ENCODE measurements around the gene LRRC59.
A peak's percentile ranks its signal among the peaks of the same experiment; 100 is the strongest.
"Not testable (repeated sequence)": the region's sequence is repeated elsewhere in the genome, so short reads cannot be mapped to it uniquely, and the experiment has no call there.

Gene LRRC59

GRCh38 chr17:50347117-50347893, 50.0 kb downstream of the LRRC59 start:
- DNase-seq (ENCODE audit: low spot score in 2 of 2) = no peak
- in situ Hi-C loops (cut with MboI; ENCODE audit: low sequenced_read_pairs) = no loop called here
- H3K36me3 ChIP-seq (replicated peaks) = 0 out of 2 replicates have a peak, but pooled peaks cover 4% of the 10 kb centered on the region
- H3K27me3 ChIP-seq (ENCODE audit: low read depth) = no peaks in the 10 kb centered on the region
- H3K4me3 ChIP-seq = peak overlapping the region; percentile 80
- H3K4me1 ChIP-seq = peaks cover 11% of the 10 kb centered on the region
- no peaks in the 10 kb centered on the region for H3K9me3 ChIP-seq

GRCh38 chr17:50346313-50347116, 50.8 kb downstream of the LRRC59 start:
- peaks cover 11% of the 10 kb centered on the region for H3K4me1 ChIP-seq
- H3K4me3 ChIP-seq = peak overlapping the region; percentile 80
- H3K36me3 ChIP-seq (replicated peaks) = no peaks in the 10 kb centered on the region
- in situ Hi-C loops (cut with MboI; ENCODE audit: low sequenced_read_pairs) = no loop called here
- H3K27me3 ChIP-seq (ENCODE audit: low read depth) = no peaks in the 10 kb centered on the region
- 0 out of 2 replicates have a peak, but pooled peaks cover 6% of the 10 kb centered on the region for H3K9me3 ChIP-seq
- DNase-seq (ENCODE audit: low spot score in 2 of 2) = peak; percentile 28 to 72

GRCh38 chr17:50345432-50346312, 51.7 kb downstream of the LRRC59 start, which contains the start of gene XYLT2:
XYLT2 (plus strand) TSS chr17:50346126; CDS start chr17:50346141, 15 bp downstream.
- H3K9me3 ChIP-seq = 0 out of 2 replicates have a peak, but pooled peaks cover 6% of the 10 kb centered on the region
- in situ Hi-C loops (cut with MboI; ENCODE audit: low sequenced_read_pairs) = no loop called here
- no peaks in the 10 kb centered on the region for H3K36me3 ChIP-seq (replicated peaks)
- DNase-seq (ENCODE audit: low spot score in 2 of 2) = peak; percentile 59 to 91
- peaks cover 11% of the 10 kb centered on the region for H3K4me1 ChIP-seq
- H3K4me3 ChIP-seq = peak within 1 kb of the TSS; percentile 80
- H3K27me3 ChIP-seq (ENCODE audit: low read depth) = no peaks in the 10 kb centered on the region

- in situ Hi-C loops (cut with MboI; ENCODE audit: low sequenced_read_pairs) = no loop called here
- Histone ChIP-seq H3K27me3 (ENCODE audit: low read depth) (no peaks in the 10 kb centered on the region; the same call in 1 of the 2 replicates), H3K36me3 (replicated peaks) (no peaks in the 10 kb centered on the region), H3K4me3 (no peak overlapping the region), H3K4me1 (peaks cover 11% of the 10 kb centered on the region), H3K9me3 (0 out of 2 replicates have a peak, but pooled peaks cover 6% of the 10 kb centered on the region)
- DNase-seq (ENCODE audit: low spot score in 2 of 2) = no peak
Measured at GRCh38 chr17:50344731-50345365, 52.5 kb downstream of the LRRC59 start.

GRCh38 chr17:50339381-50339780, 57.9 kb downstream of the LRRC59 start:
- Histone ChIP-seq H3K9me3 (0 out of 2 replicates have a peak, but pooled peaks cover 6% of the 10 kb centered on the region), H3K4me1 (peaks cover 2% of the 10 kb centered on the region; the same call in 1 of the 2 replicates), H3K36me3 (replicated peaks) (no peaks in the 10 kb centered on the region), H3K4me3 (no peak overlapping the region), H3K27me3 (ENCODE audit: low read depth) (peaks cover 4% of the 10 kb centered on the region; the same call in 1 of the 2 replicates)
- DNase-seq (ENCODE audit: low spot score in 2 of 2) = no peak
- in situ Hi-C loops (cut with MboI; ENCODE audit: low sequenced_read_pairs) = no loop called here

GRCh38 chr17:50338645-50339044, 58.7 kb downstream of the LRRC59 start:
- no peak overlapping the region for H3K4me3 ChIP-seq
- H3K9me3 ChIP-seq = 0 out of 2 replicates have a peak, but pooled peaks cover 6% of the 10 kb centered on the region
- H3K36me3 ChIP-seq (replicated peaks) = no peaks in the 10 kb centered on the region
- H3K27me3 ChIP-seq (ENCODE audit: low read depth) = peaks cover 4% of the 10 kb centered on the region; the same call in 1 of the 2 replicates
- in situ Hi-C loops (cut with MboI; ENCODE audit: low sequenced_read_pairs) = no loop called here
- no peaks in the 10 kb centered on the region for H3K4me1 ChIP-seq
- DNase-seq (ENCODE audit: low spot score in 2 of 2) = no peak

GRCh38 chr17:50337956-50338355, 59.4 kb downstream of the LRRC59 start:
- H3K4me1 ChIP-seq = no peaks in the 10 kb centered on the region
- 0 out of 2 replicates have a peak, but pooled peaks cover 6% of the 10 kb centered on the region for H3K9me3 ChIP-seq
- no peak for DNase-seq (ENCODE audit: low spot score in 2 of 2)
- peaks cover 4% of the 10 kb centered on the region; the same call in 1 of the 2 replicates for H3K27me3 ChIP-seq (ENCODE audit: low read depth)
- in situ Hi-C loops (cut with MboI; ENCODE audit: low sequenced_read_pairs) = no loop called here
- H3K4me3 ChIP-seq = no peak overlapping the region
- no peaks in the 10 kb centered on the region for H3K36me3 ChIP-seq (replicated peaks)

- H3K4me1 ChIP-seq; in situ Hi-C loops (cut with MboI; ENCODE audit: low sequenced_read_pairs); H3K27me3 ChIP-seq (ENCODE audit: low read depth); DNase-seq (ENCODE audit: low spot score in 2 of 2); H3K4me3 ChIP-seq; H3K9me3 ChIP-seq; H3K36me3 ChIP-seq (replicated peaks): not testable (repeated sequence)
Measured at GRCh38 chr17:50333291-50334057, 63.8 kb downstream of the LRRC59 start.

GRCh38 chr17:50332196-50332595, 65.1 kb downstream of the LRRC59 start:
- no peak for DNase-seq (ENCODE audit: low spot score in 2 of 2)
- no peak overlapping the region for H3K4me3 ChIP-seq
- H3K36me3 ChIP-seq (replicated peaks) = no peaks in the 10 kb centered on the region
- H3K9me3 ChIP-seq = no peaks in the 10 kb centered on the region
- H3K27me3 ChIP-seq (ENCODE audit: low read depth) = peaks cover 4% of the 10 kb centered on the region; the same call in 1 of the 2 replicates
- in situ Hi-C loops (cut with MboI; ENCODE audit: low sequenced_read_pairs) = no loop called here
- no peaks in the 10 kb centered on the region for H3K4me1 ChIP-seq

All from HAP-1 (cell line).